Measurements from ENCODE around the gene SSH3.
A peak's percentile ranks its signal among the peaks of the same experiment; 100 is the strongest.
"Not testable (repeated sequence)": the region's sequence is repeated elsewhere in the genome, so short reads cannot be mapped to it uniquely, and the experiment has no call there.

The SSH3 gene

GRCh38 chr11:67313125-67313890 lies 10.0 kb downstream of the SSH3 start:
- no peak for DNase-seq

- DNase-seq = no peak
Observed at GRCh38 chr11:67314218-67314617, 10.9 kb downstream of the SSH3 start.

GRCh38 chr11:67315325-67315909 lies 12.1 kb downstream of the SSH3 start:
- DNase-seq = no peak

- no peak for DNase-seq
Observed at GRCh38 chr11:67316882-67317204, 13.5 kb downstream of the SSH3 start.

- peak; percentile 97 for DNase-seq
Observed at GRCh38 chr11:67317205-67317887, 14.0 kb downstream of the SSH3 start.

GRCh38 chr11:67317888-67318555 lies 14.7 kb downstream of the SSH3 start:
- peak; percentile 38 for DNase-seq

- DNase-seq = not testable (repeated sequence)
Observed at GRCh38 chr11:67318876-67319275, 15.5 kb downstream of the SSH3 start.

GRCh38 chr11:67320011-67320410 lies 16.7 kb downstream of the SSH3 start:
- no peak for DNase-seq

- no peak for DNase-seq
Observed at GRCh38 chr11:67320691-67321090, 17.4 kb downstream of the SSH3 start.

GRCh38 chr11:67321313-67321871 lies 18.1 kb downstream of the SSH3 start:
- no peak for DNase-seq

- no peak for DNase-seq
Observed at GRCh38 chr11:67322049-67322448, 18.7 kb downstream of the SSH3 start.

- DNase-seq = no peak
Observed at GRCh38 chr11:67323526-67323925, 20.2 kb downstream of the SSH3 start.

GRCh38 chr11:67332081-67332691 lies 28.9 kb downstream of the SSH3 start:
- DNase-seq = no peak

- DNase-seq = no peak
Observed at GRCh38 chr11:67337257-67337656, 33.9 kb downstream of the SSH3 start.

GRCh38 chr11:67344264-67344663 lies 40.9 kb downstream of the SSH3 start:
- DNase-seq = peak; percentile 25

- DNase-seq = no peak
Observed at GRCh38 chr11:67345247-67345919, 42.1 kb downstream of the SSH3 start.

- DNase-seq = no peak
Observed at GRCh38 chr11:67345920-67346819, 42.8 kb downstream of the SSH3 start.

GRCh38 chr11:67347964-67348749 lies 44.8 kb downstream of the SSH3 start:
- DNase-seq = no peak

GRCh38 chr11:67349036-67349435 lies 45.7 kb downstream of the SSH3 start:
- no peak for DNase-seq

GRCh38 chr11:67349457-67349856 lies 46.1 kb downstream of the SSH3 start:
- DNase-seq = no peak

Measured in activated naive CD4-positive, alpha-beta T cell treated with anti-CD3 and anti-CD28 coated beads, Interleukin-2, amount 50 U/mL, for 16 hours (primary cell).